Trophoblast cell (in vitro differentiated cells and primary cell): ENCODE results near the gene EEFSEC.

ENCODE experiments used
- DNase-seq, 2 donors: peaks; one replicate each; pipeline ENCODE4 v3.0.0-alpha.2; 2016
- H2AFZ ChIP-seq: 2 replicates; pipeline ENCODE4 v1.6.1; 2013; ENCODE audit warnings: low read length, moderate library complexity, mild to moderate bottlenecking; ENCODE audit not compliant: insufficient read depth, poor library complexity
- H2AK5ac ChIP-seq: 2 replicates; pipeline ENCODE4 v1.6.1; 2013; ENCODE audit warnings: mild to moderate bottlenecking, low read length
- H2BK120ac ChIP-seq: 2 replicates; pipeline ENCODE4 v1.6.1; 2013; ENCODE audit warnings: low read length, mild to moderate bottlenecking, moderate library complexity; ENCODE audit not compliant: insufficient read depth, poor library complexity
- H2BK12ac ChIP-seq: 2 replicates; pipeline ENCODE4 v1.6.1; 2013; ENCODE audit warnings: mild to moderate bottlenecking, low read length, moderate library complexity
- H2BK5ac ChIP-seq: 2 replicates; pipeline ENCODE4 v1.6.1; 2013; ENCODE audit warnings: low read length, low read depth, moderate library complexity, mild to moderate bottlenecking; ENCODE audit not compliant: poor library complexity
- H3K14ac ChIP-seq: 2 replicates; pipeline ENCODE4 v1.6.1; 2013; ENCODE audit warnings: mild to moderate bottlenecking, low read length
- H3K18ac ChIP-seq: 2 replicates; pipeline ENCODE4 v1.6.1; 2013; ENCODE audit warnings: mild to moderate bottlenecking, low read length
- H3K23ac ChIP-seq: 2 replicates; pipeline ENCODE4 v1.6.1; 2013; ENCODE audit warnings: low read length
- H3K27ac ChIP-seq: 2 replicates; pipeline ENCODE4 v1.5.1; 2013; ENCODE audit warnings: low read depth, mild to moderate bottlenecking, inconsistent platforms, low read length, moderate library complexity
- H3K27me3 ChIP-seq: 2 replicates; pipeline ENCODE4 v1.6.1; 2013; ENCODE audit warnings: inconsistent platforms, mild to moderate bottlenecking, low read length, moderate library complexity; ENCODE audit not compliant: insufficient read depth
- H3K36me3 ChIP-seq, 2 experiments: 1 replicate in 1 of 2; 2 replicates in 1 of 2; pipeline ENCODE4 v1.6.1; 2013; ENCODE audit warnings: low read length in 2 of 2, mild to moderate bottlenecking in 2 of 2, moderate library complexity in 1 of 2; ENCODE audit not compliant: insufficient read depth in 2 of 2, control insufficient read depth in 1 of 2
- H3K4ac ChIP-seq: 2 replicates; pipeline ENCODE4 v1.6.1; 2013; ENCODE audit warnings: low read depth, mild to moderate bottlenecking, low read length, moderate library complexity
- H3K4me1 ChIP-seq, 2 experiments: 1 replicate in 1 of 2; 2 replicates in 1 of 2; pipeline ENCODE4 v1.6.1; 2013; ENCODE audit warnings: low read length in 2 of 2, mild to moderate bottlenecking in 2 of 2, moderate library complexity in 1 of 2; ENCODE audit not compliant: insufficient read depth in 2 of 2, control insufficient read depth in 1 of 2
- H3K4me2 ChIP-seq: 2 replicates; pipeline ENCODE4 v1.6.1; 2013; ENCODE audit warnings: inconsistent platforms, mild to moderate bottlenecking, low read length, moderate library complexity
- H3K4me3 ChIP-seq: 2 replicates; pipeline ENCODE4 v1.5.1; 2013; ENCODE audit warnings: mild to moderate bottlenecking, low read depth, low read length, inconsistent platforms
- H3K79me1 ChIP-seq: one replicate; pipeline ENCODE4 v1.6.1; 2013; ENCODE audit warnings: low read length
- H3K79me2 ChIP-seq: 2 replicates; pipeline ENCODE4 v1.6.1; 2013; ENCODE audit warnings: low read length, mild to moderate bottlenecking; ENCODE audit not compliant: control insufficient read depth, insufficient read depth, poor library complexity
- H3K9ac ChIP-seq: 2 replicates; pipeline ENCODE4 v1.6.1; 2013; ENCODE audit warnings: mild to moderate bottlenecking, low read length
- H3K9me3 ChIP-seq: 2 replicates; pipeline ENCODE4 v1.6.1; 2013; ENCODE audit warnings: low read depth, mild to moderate bottlenecking, control low read depth, inconsistent platforms, low read length; ENCODE audit not compliant: insufficient read depth
- H4K12ac ChIP-seq: 2 replicates; pipeline ENCODE4 v1.6.1; 2013; ENCODE audit warnings: low read depth, mild to moderate bottlenecking, low read length, moderate library complexity
- H4K8ac ChIP-seq: 2 replicates; pipeline ENCODE4 v1.6.1; 2013; ENCODE audit warnings: low read depth, mild to moderate bottlenecking, low read length, moderate library complexity
- H4K91ac ChIP-seq: one replicate; pipeline ENCODE4 v1.6.1; 2013; ENCODE audit warnings: low read depth, mild to moderate bottlenecking, low read length, moderate library complexity
- WGBS: extraction: QIAGEN DNeasy Blood & Tissue Kit; methylation state at CpG from one replicate; pipeline ENCODE4 v1.1.7; 2013; ENCODE audit warnings: missing lambda C conversion rate; ENCODE audit not compliant: insufficient read length, insufficient coverage; ENCODE audit errors: extremely low coverage; 5-methylcytosine and 5-hydroxymethylcytosine counted together

The EEFSEC gene

GRCh38 chr3:128276577-128277183, 123.4 kb downstream of the EEFSEC start:
- no CpG with 5 or more reads among the region's 5 CpGs for whole genome bisulfite sequencing
- peaks cover 63% of the 10 kb centered on the region for H3K79me1 ChIP-seq
- H3K27me3 ChIP-seq = no peaks in the 10 kb centered on the region
- H2AFZ ChIP-seq = no peak overlapping the region
- H3K27ac ChIP-seq = no peak overlapping the region
- no peak overlapping the region for H3K4me3 ChIP-seq
- no peak overlapping the region for H3K23ac ChIP-seq
- H3K18ac ChIP-seq = peak overlapping the region; percentile 13
- peak overlapping the region; percentile 71 for H4K91ac ChIP-seq
- no peak overlapping the region for H3K4me2 ChIP-seq
- peak overlapping the region; percentile 83 for H2BK12ac ChIP-seq
- H2BK5ac ChIP-seq = peak overlapping the region; percentile 7
- peaks cover 49 to 57% of the 10 kb centered on the region in 2 experiments for H3K4me1 ChIP-seq
- no peak overlapping the region for H3K4ac ChIP-seq
- peak overlapping the region; percentile 14 for H2BK120ac ChIP-seq
- DNase-seq = no peak
- H3K9ac ChIP-seq = no peak overlapping the region
- H3K9me3 ChIP-seq = peaks cover 4% of the 10 kb centered on the region
- no peak overlapping the region for H4K8ac ChIP-seq
- H2AK5ac ChIP-seq = peak overlapping the region; percentile 16
- peak overlapping the region; percentile 6 for H3K14ac ChIP-seq
- H3K79me2 ChIP-seq = peaks cover 11% of the 10 kb centered on the region
- no peaks in the 10 kb centered on the region for H3K36me3 ChIP-seq
- no peak overlapping the region for H4K12ac ChIP-seq

GRCh38 chr3:128277378-128278069, 124.2 kb downstream of the EEFSEC start:
- Histone ChIP-seq H2BK120ac (peak overlapping the region; percentile 48), H3K4ac (peak overlapping the region; percentile 19), H4K8ac (no peak overlapping the region), H3K9me3 (peaks cover 4% of the 10 kb centered on the region), H3K79me2 (peaks cover 11% of the 10 kb centered on the region), H3K9ac (no peak overlapping the region), H4K12ac (no peak overlapping the region), H2BK12ac (peak overlapping the region; percentile 11), H2AK5ac (peak overlapping the region; percentile 4), H4K91ac (peak overlapping the region; percentile 23), H3K27ac (no peak overlapping the region), H3K23ac (no peak overlapping the region), H3K79me1 (peaks cover 60% of the 10 kb centered on the region), H3K36me3 (no peaks in the 10 kb centered on the region), H2BK5ac (no peak overlapping the region), H2AFZ (peak overlapping the region; percentile 7), H3K4me2 (no peak overlapping the region), H3K4me1 (peaks cover 42 to 49% of the 10 kb centered on the region in 2 experiments), H3K14ac (no peak overlapping the region), H3K4me3 (no peak overlapping the region), H3K18ac (no peak overlapping the region), H3K27me3 (no peaks in the 10 kb centered on the region)
- 100% methylated on average over 1 of the region's 5 CpGs for WGBS
- no peak for DNase-seq

- no peak overlapping the region for H3K4me3 ChIP-seq
- H2BK120ac ChIP-seq = peak overlapping the region; percentile 36
- H3K9me3 ChIP-seq = peaks cover 4% of the 10 kb centered on the region
- peaks cover 57% of the 10 kb centered on the region for H3K79me1 ChIP-seq
- H3K18ac ChIP-seq = no peak overlapping the region
- no CpG with 5 or more reads among the region's 3 CpGs for WGBS
- no peak overlapping the region for H4K8ac ChIP-seq
- H3K23ac ChIP-seq = no peak overlapping the region
- H4K12ac ChIP-seq = no peak overlapping the region
- H3K4me2 ChIP-seq = no peak overlapping the region
- DNase-seq = no peak
- no peak overlapping the region for H2BK5ac ChIP-seq
- H2AK5ac ChIP-seq = no peak overlapping the region
- H2AFZ ChIP-seq = no peak overlapping the region
- no peaks in the 10 kb centered on the region for H3K27me3 ChIP-seq
- H3K27ac ChIP-seq = no peak overlapping the region
- peaks cover 11% of the 10 kb centered on the region for H3K79me2 ChIP-seq
- H3K14ac ChIP-seq = peak overlapping the region; percentile 16
- H4K91ac ChIP-seq = peak overlapping the region; percentile 23
- H3K9ac ChIP-seq = no peak overlapping the region
- peaks cover 39 to 44% of the 10 kb centered on the region in 2 experiments for H3K4me1 ChIP-seq
- H2BK12ac ChIP-seq = peak overlapping the region; percentile 45
- H3K36me3 ChIP-seq = no peaks in the 10 kb centered on the region
- no peak overlapping the region for H3K4ac ChIP-seq
Measured at GRCh38 chr3:128278130-128278529, 124.8 kb downstream of the EEFSEC start.

- no CpG with 5 or more reads among the region's 17 CpGs for WGBS
- H3K36me3 ChIP-seq = peaks cover 0 to 3% of the 10 kb centered on the region in 2 experiments
- no peaks in the 10 kb centered on the region for H3K27me3 ChIP-seq
- peak overlapping the region; percentile 55 for H3K4ac ChIP-seq
- H2AK5ac ChIP-seq = peak overlapping the region; percentile 67
- H4K8ac ChIP-seq = peak overlapping the region; percentile 46
- peaks cover 48% of the 10 kb centered on the region for H3K79me1 ChIP-seq
- H4K12ac ChIP-seq = no peak overlapping the region
- H3K23ac ChIP-seq = no peak overlapping the region
- H3K4me3 ChIP-seq = no peak overlapping the region
- H3K79me2 ChIP-seq = peaks cover 10% of the 10 kb centered on the region
- H4K91ac ChIP-seq = peak overlapping the region; percentile 72
- H2BK12ac ChIP-seq = peak overlapping the region; percentile 89
- H3K9me3 ChIP-seq = no peaks in the 10 kb centered on the region
- peaks cover 37 to 42% of the 10 kb centered on the region in 2 experiments for H3K4me1 ChIP-seq
- no peak overlapping the region for H3K9ac ChIP-seq
- H3K18ac ChIP-seq = peak overlapping the region; percentile 77
- H2AFZ ChIP-seq = peak overlapping the region; percentile 50
- peak overlapping the region; percentile 34 for H3K14ac ChIP-seq
- peak overlapping the region; percentile 0 for H3K27ac ChIP-seq
- H2BK5ac ChIP-seq = peak overlapping the region; percentile 49
- peak overlapping the region; percentile 62 for H2BK120ac ChIP-seq
- DNase-seq = peak in 1 of 2 donors; percentile 25
- H3K4me2 ChIP-seq = no peak overlapping the region
Measured at GRCh38 chr3:128278761-128279600, 125.7 kb downstream of the EEFSEC start.
